Keratinocyte (primary cell): ENCODE data around the gene CIDEC. TPM values are rescaled to one million over a fixed set of nuclear protein-coding genes. Genes with fewer than 3 reads are reported as not detected.
A peak's percentile ranks its signal among the peaks of the same experiment; 100 is the strongest.

Source experiments
- DNase-seq: peaks from one replicate; pipeline ENCODE4 v3.0.0-alpha.2; 2011; ENCODE audit warnings: low read depth, missing footprints, low spot score
- FAIRE-seq: peaks from 2 replicates; lab custom pipeline; 2011; peaks lifted over from hg19 to GRCh38; lab: Jason Lieb, UNC
- H2AFZ ChIP-seq: 2 replicates; pipeline ENCODE4 v1.6.0; 2012; ENCODE audit warnings: low read length, control low read depth, inconsistent platforms; ENCODE audit not compliant: control insufficient read depth
- H3K27ac ChIP-seq: 2 replicates; pipeline ENCODE4 v1.5.1; 2011; ENCODE audit warnings: low read length; ENCODE audit not compliant: control insufficient read depth, insufficient read depth
- H3K27me3 ChIP-seq: 3 replicates; pipeline ENCODE4 v1.6.0; 2011; ENCODE audit warnings: low read length; ENCODE audit not compliant: control insufficient read depth, insufficient read depth; ENCODE audit errors: extremely low read depth
- H3K36me3 ChIP-seq, 2 experiments: 2 replicates in 1 of 2; 3 replicates in 1 of 2; pipeline ENCODE4 v1.5.1; 2011; ENCODE audit warnings: low read length in 2 of 2, mild to moderate bottlenecking in 1 of 2; ENCODE audit not compliant: control insufficient read depth in 2 of 2, insufficient read depth in 2 of 2; ENCODE audit errors: extremely low read depth in 1 of 2
- H3K4me1 ChIP-seq: 3 replicates; pipeline ENCODE4 v1.5.1; 2011; ENCODE audit warnings: low read length; ENCODE audit not compliant: control insufficient read depth, insufficient read depth; ENCODE audit errors: extremely low read depth
- H3K4me2 ChIP-seq: 3 replicates; pipeline ENCODE4 v1.6.0; 2011; ENCODE audit warnings: low read depth, low read length; ENCODE audit not compliant: control insufficient read depth, insufficient read depth; ENCODE audit errors: extremely low read depth
- H3K4me3 ChIP-seq, 3 experiments: fragments of 200-600 bp in 1 of 3; sonication (generic) in 1 of 3; 2 replicates in 2 of 3; 3 replicates in 1 of 3; pipeline ENCODE4 v1.5.1; 2011 to 2016; ENCODE audit warnings: low read length in 3 of 3, mild to moderate bottlenecking in 3 of 3, control low read depth in 2 of 3, inconsistent platforms in 1 of 3, low read depth in 1 of 3, mixed read lengths in 1 of 3, mixed run types in 1 of 3, moderate library complexity in 1 of 3; ENCODE audit not compliant: control insufficient read depth in 2 of 3, insufficient read depth in 2 of 3; ENCODE audit errors: extremely low read depth in 1 of 3
- H3K79me2 ChIP-seq: 2 replicates; pipeline ENCODE4 v1.6.0; 2012; ENCODE audit warnings: low read length; ENCODE audit not compliant: control insufficient read depth, insufficient read depth
- H3K9ac ChIP-seq: 3 replicates; pipeline ENCODE4 v1.6.0; 2011; ENCODE audit warnings: low read length; ENCODE audit not compliant: control insufficient read depth, insufficient read depth; ENCODE audit errors: extremely low read depth
- H3K9me1 ChIP-seq: 3 replicates; pipeline ENCODE4 v1.6.0; 2011; ENCODE audit warnings: low read length; ENCODE audit not compliant: control insufficient read depth, insufficient read depth; ENCODE audit errors: extremely low read depth
- H3K9me3 ChIP-seq: 2 replicates; pipeline ENCODE4 v1.5.1; 2012; ENCODE audit warnings: low read depth, low read length; ENCODE audit not compliant: control insufficient read depth
- H4K20me1 ChIP-seq: 3 replicates; pipeline ENCODE4 v1.6.0; 2011; ENCODE audit warnings: low read length; ENCODE audit not compliant: control insufficient read depth, insufficient read depth; ENCODE audit errors: extremely low read depth
- EZH2 ChIP-seq: IDR thresholded peaks from one replicate; pipeline ENCODE4 v1.6.1; 2012; ENCODE audit warnings: inconsistent platforms, mild to moderate bottlenecking, low read length, moderate library complexity
- dilution Hi-C: fragments of 300-500 bp; cut with MboI; formaldehyde crosslinking; loops from one replicate; pipeline ENCODE4 v1.7.0; 2020; ENCODE audit warnings: low sequenced_read_pairs; ENCODE audit not compliant: extremely low pct_ligation_motif_present
- polyA plus RNA-seq, 5 experiments: library from polyadenylated mRNA; depleted of rRNA in 3 of 5; stranded (reverse) in 3 of 5; stranded (forward) in 1 of 5; unstranded in 1 of 5; fragments of >200 nt; gene quantifications; 1 replicate in 1 of 5; 2 replicates in 3 of 5; 3 replicates in 1 of 5; pipeline versions ENCODE4 v1.2.1 to v1.2.3, GENCODE V29; 2011 to 2012; ENCODE audit warnings: missing spikeins in 2 of 5, low read depth in 1 of 5, low replicate concordance in 1 of 5
- TF ChIP-seq, protein P1 (sequence below), 3 experiments: IDR thresholded peaks in 1 of 3; conservative IDR thresholded peaks in 1 of 3; optimal IDR thresholded peaks in 1 of 3; 2 replicates in 2 of 3; 3 replicates in 1 of 3; pipeline versions ENCODE3 to v1.5.1; 2011; ENCODE audit warnings: low read length in 3 of 3, mild to moderate bottlenecking in 3 of 3, moderate library complexity in 2 of 3, control low read depth in 1 of 3, inconsistent platforms in 1 of 3; ENCODE audit not compliant: insufficient read depth in 2 of 3; ENCODE audit errors: extremely low read depth in 1 of 3

The CIDEC gene
- polyA plus RNA-seq, 1 donor (not counting 4 experiments of a cell fraction or from before 2014, with no cell fraction given), result not detected

DNA sequence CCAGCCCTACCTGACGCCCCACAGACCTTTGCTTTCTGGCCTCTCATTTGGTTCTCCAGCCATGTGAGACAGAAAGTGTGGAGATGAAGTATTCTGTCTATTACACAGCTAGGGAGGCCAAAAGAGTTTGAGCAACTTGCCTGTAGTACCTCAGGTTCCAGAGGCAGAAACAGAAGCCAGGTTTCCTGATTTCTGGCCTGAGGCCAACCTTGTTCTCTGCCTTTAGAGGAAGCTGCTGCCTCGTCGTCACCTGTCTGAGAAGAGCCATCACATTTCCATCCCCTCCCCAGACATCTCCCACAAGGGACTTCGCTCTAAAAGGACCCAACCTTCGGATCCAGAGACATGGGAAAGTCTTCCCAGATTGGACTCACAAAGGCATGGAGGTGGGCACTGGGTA lies 26.4 kb upstream of the CIDEC start:
- H3K27me3 ChIP-seq, result no peaks in the 10 kb centered on the region
- no peaks in the 10 kb centered on the region for H3K9me3 ChIP-seq
- DNase-seq (no peak), FAIRE-seq (no peak)
- H3K4me1 ChIP-seq, result peaks cover 21% of the 10 kb centered on the region
- dilution Hi-C loops, result no loop called here
- H3K9me1 ChIP-seq, result no peaks in the 10 kb centered on the region
- no peak overlapping the region for H2AFZ ChIP-seq
- H3K36me3 ChIP-seq, result peaks cover 15 to 21% of the 10 kb centered on the region in 2 experiments
- no peak overlapping the region for H3K9ac ChIP-seq
- TF ChIP-seq, protein P1, sequence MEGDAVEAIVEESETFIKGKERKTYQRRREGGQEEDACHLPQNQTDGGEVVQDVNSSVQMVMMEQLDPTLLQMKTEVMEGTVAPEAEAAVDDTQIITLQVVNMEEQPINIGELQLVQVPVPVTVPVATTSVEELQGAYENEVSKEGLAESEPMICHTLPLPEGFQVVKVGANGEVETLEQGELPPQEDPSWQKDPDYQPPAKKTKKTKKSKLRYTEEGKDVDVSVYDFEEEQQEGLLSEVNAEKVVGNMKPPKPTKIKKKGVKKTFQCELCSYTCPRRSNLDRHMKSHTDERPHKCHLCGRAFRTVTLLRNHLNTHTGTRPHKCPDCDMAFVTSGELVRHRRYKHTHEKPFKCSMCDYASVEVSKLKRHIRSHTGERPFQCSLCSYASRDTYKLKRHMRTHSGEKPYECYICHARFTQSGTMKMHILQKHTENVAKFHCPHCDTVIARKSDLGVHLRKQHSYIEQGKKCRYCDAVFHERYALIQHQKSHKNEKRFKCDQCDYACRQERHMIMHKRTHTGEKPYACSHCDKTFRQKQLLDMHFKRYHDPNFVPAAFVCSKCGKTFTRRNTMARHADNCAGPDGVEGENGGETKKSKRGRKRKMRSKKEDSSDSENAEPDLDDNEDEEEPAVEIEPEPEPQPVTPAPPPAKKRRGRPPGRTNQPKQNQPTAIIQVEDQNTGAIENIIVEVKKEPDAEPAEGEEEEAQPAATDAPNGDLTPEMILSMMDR (optimal IDR thresholded peaks at IDR 0.05 in 1 of 3, IDR thresholded peaks at IDR 0.05 in 1 of 3, conservative IDR thresholded peaks at IDR 0.05 in 1 of 3; ENCODE audit: extremely low read depth in 1 of 3, insufficient read depth in 2 of 3, low read length in 3 of 3), result no peak
- TF ChIP-seq EZH2, result no peak
- H3K27ac ChIP-seq, result no peak overlapping the region
- H3K4me3 ChIP-seq, result no peak overlapping the region
- H4K20me1 ChIP-seq, result no peaks in the 10 kb centered on the region
- no peak overlapping the region for H3K4me2 ChIP-seq
- no peaks in the 10 kb centered on the region for H3K79me2 ChIP-seq

GRCh38 chr3:9903904-9904303 lies 23.9 kb upstream of the CIDEC start:
- Histone ChIP-seq H3K27me3 (no peaks in the 10 kb centered on the region), H3K36me3 (peaks cover 9 to 14% of the 10 kb centered on the region in 2 experiments), H4K20me1 (no peaks in the 10 kb centered on the region), H3K4me3 (peak overlapping the region in 2 of 3 experiments; percentile 45 to 55), H3K4me2 (peak overlapping the region; percentile 72), H3K9ac (no peak overlapping the region), H3K9me3 (no peaks in the 10 kb centered on the region), H3K9me1 (peaks cover under 1% of the 10 kb centered on the region), H3K27ac (no peak overlapping the region), H2AFZ (no peak overlapping the region), H3K79me2 (no peaks in the 10 kb centered on the region), H3K4me1 (peaks cover 27% of the 10 kb centered on the region)
- dilution Hi-C loops, result no loop called here
- TF ChIP-seq, protein P1 (optimal IDR thresholded peaks at IDR 0.05 in 1 of 3, IDR thresholded peaks at IDR 0.05 in 1 of 3, conservative IDR thresholded peaks at IDR 0.05 in 1 of 3; ENCODE audit: extremely low read depth in 1 of 3, insufficient read depth in 2 of 3, low read length in 3 of 3), result no peak
- TF ChIP-seq EZH2, result no peak
- FAIRE-seq, result no peak
- DNase-seq, result no peak
